ENCODE data around the gene KIRREL3. TPM values are rescaled to one million over a fixed set of nuclear protein-coding genes. Genes with fewer than 3 reads are reported as not detected.

KIRREL3 gene
- total and polyA plus RNA-seq, 2 experiments from 2014 or later = 16.1 to 35.6 TPM

DNA sequence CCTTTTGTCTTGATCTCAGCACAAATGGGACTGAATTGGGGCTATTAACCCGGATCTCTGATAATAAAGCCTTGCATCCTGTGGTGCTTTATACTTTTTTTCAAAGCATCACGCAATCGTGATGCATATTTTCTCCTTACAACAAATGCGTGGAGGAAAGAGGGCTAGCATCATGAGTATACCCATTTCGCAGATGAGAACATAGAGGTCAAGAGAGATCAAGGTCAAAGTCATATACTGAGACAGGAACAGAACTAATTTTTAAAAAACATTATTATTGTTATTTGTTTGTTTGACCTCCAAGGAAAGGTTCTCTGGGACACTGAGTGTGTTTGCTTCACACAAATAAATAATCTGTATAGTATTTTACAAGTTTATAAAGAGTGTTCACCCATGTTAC lies 453.9 kb downstream of the KIRREL3 start:
- H3F3A ChIP-seq (ENCODE audit: insufficient read depth) = no peaks in the 10 kb centered on the region
- H2AFZ ChIP-seq = no peak overlapping the region
- no peak overlapping the region for H3K9ac ChIP-seq
- no peak overlapping the region for H3K4me3 ChIP-seq
- H3K27me3 ChIP-seq (replicated peaks; ENCODE audit: insufficient read depth) = no peaks in the 10 kb centered on the region
- DNase-seq = no peak
- TF ChIP-seq EZH2phosphoT487 (IDR thresholded peaks at IDR 0.05; ENCODE audit: insufficient read depth, low read depth) = no peak
- no peak for TF ChIP-seq EZH2 (IDR thresholded peaks at IDR 0.05; ENCODE audit: insufficient read depth, poor library complexity, severe bottlenecking)
- WGBS, 2 experiments (ENCODE audit: low coverage in 1 of 2, low lambda C conversion rate in 2 of 2, missing lambda C conversion rate in 2 of 2) = 84 to 88% methylated on average over 5 of the region's 5 CpGs
- peaks cover 36% of the 10 kb centered on the region for H3K4me1 ChIP-seq (ENCODE audit: insufficient read depth)
- H3K36me3 ChIP-seq (ENCODE audit: low read depth) = no peaks in the 10 kb centered on the region
- no peaks in the 10 kb centered on the region for H3K9me3 ChIP-seq (ENCODE audit: low read depth)
- no peaks in the 10 kb centered on the region for H4K20me1 ChIP-seq (ENCODE audit: insufficient read depth)
- H3K9me2 ChIP-seq (ENCODE audit: insufficient read depth) = no peaks in the 10 kb centered on the region
- in situ Hi-C loops (cut with MboI) = no loop called here
- peak overlapping the region; percentile 44 for H3K4me2 ChIP-seq (ENCODE audit: unreplicated experiment)
- no peak overlapping the region for H3K27ac ChIP-seq
- no peaks in the 10 kb centered on the region for H3K79me2 ChIP-seq (ENCODE audit: insufficient read depth)

DNA sequence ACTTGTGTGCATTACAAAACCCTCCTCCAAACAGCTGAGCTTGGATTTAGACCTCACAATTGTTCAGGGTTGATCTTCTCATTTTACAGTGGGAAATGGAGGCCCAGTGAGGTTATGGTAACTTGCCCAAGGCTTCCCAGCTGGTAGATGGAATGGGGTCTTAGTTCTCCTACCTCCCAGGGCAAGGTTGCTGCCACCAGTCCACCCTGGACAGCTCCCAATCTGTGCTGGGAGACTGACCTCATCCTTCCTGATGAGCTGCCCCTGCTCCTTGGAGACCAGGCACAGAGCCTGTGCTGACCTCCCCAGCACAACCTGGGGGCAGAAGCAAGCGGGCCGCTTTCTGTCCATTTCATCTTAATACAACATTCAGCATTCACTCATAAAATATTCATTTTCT lies 454.4 kb downstream of the KIRREL3 start:
- Histone ChIP-seq H3K79me2 (ENCODE audit: insufficient read depth) (no peaks in the 10 kb centered on the region), H3K4me3 (no peak overlapping the region), H3K36me3 (ENCODE audit: low read depth) (no peaks in the 10 kb centered on the region), H3K4me2 (ENCODE audit: unreplicated experiment) (no peak overlapping the region), H3F3A (ENCODE audit: insufficient read depth) (no peaks in the 10 kb centered on the region), H3K9me3 (ENCODE audit: low read depth) (no peaks in the 10 kb centered on the region), H2AFZ (no peak overlapping the region), H3K9ac (no peak overlapping the region), H3K27ac (no peak overlapping the region), H4K20me1 (ENCODE audit: insufficient read depth) (no peaks in the 10 kb centered on the region), H3K27me3 (replicated peaks; ENCODE audit: insufficient read depth) (no peaks in the 10 kb centered on the region), H3K9me2 (ENCODE audit: insufficient read depth) (no peaks in the 10 kb centered on the region), H3K4me1 (ENCODE audit: insufficient read depth) (peaks cover 36% of the 10 kb centered on the region)
- in situ Hi-C loops (cut with MboI) = no loop called here
- 93 to 98% methylated on average over 2 of the region's 2 CpGs for WGBS, 2 experiments (ENCODE audit: low coverage in 1 of 2, low lambda C conversion rate in 2 of 2, missing lambda C conversion rate in 2 of 2)
- TF ChIP-seq EZH2 (IDR thresholded peaks at IDR 0.05; ENCODE audit: insufficient read depth, poor library complexity, severe bottlenecking) = no peak
- no peak for TF ChIP-seq EZH2phosphoT487 (IDR thresholded peaks at IDR 0.05; ENCODE audit: insufficient read depth, low read depth)
- peak; percentile 34 for DNase-seq

GRCh38 chr11:126545057-126545555 lies 455.5 kb downstream of the KIRREL3 start:
- no peaks in the 10 kb centered on the region for H3K79me2 ChIP-seq (ENCODE audit: insufficient read depth)
- H3K4me1 ChIP-seq (ENCODE audit: insufficient read depth) = peaks cover 36% of the 10 kb centered on the region
- DNase-seq = no peak
- H3K27ac ChIP-seq = no peak overlapping the region
- TF ChIP-seq EZH2 (IDR thresholded peaks at IDR 0.05; ENCODE audit: insufficient read depth, poor library complexity, severe bottlenecking) (no peak), EZH2phosphoT487 (IDR thresholded peaks at IDR 0.05; ENCODE audit: insufficient read depth, low read depth) (no peak)
- H3K9me3 ChIP-seq (ENCODE audit: low read depth) = no peaks in the 10 kb centered on the region
- H3K9me2 ChIP-seq (ENCODE audit: insufficient read depth) = no peaks in the 10 kb centered on the region
- H3K4me3 ChIP-seq = no peak overlapping the region
- H2AFZ ChIP-seq = no peak overlapping the region
- no peaks in the 10 kb centered on the region for H3K27me3 ChIP-seq (replicated peaks; ENCODE audit: insufficient read depth)
- H4K20me1 ChIP-seq (ENCODE audit: insufficient read depth) = no peaks in the 10 kb centered on the region
- H3K36me3 ChIP-seq (ENCODE audit: low read depth) = no peaks in the 10 kb centered on the region
- H3K9ac ChIP-seq = no peak overlapping the region
- no peak overlapping the region for H3K4me2 ChIP-seq (ENCODE audit: unreplicated experiment)
- H3F3A ChIP-seq (ENCODE audit: insufficient read depth) = no peaks in the 10 kb centered on the region
- WGBS, 2 experiments (ENCODE audit: low coverage in 1 of 2, low lambda C conversion rate in 2 of 2, missing lambda C conversion rate in 2 of 2) = 72 to 79% methylated on average over 8 of the region's 8 CpGs
- in situ Hi-C loops (cut with MboI) = no loop called here

- Histone ChIP-seq H3K9me3 (ENCODE audit: low read depth) (no peaks in the 10 kb centered on the region), H2AFZ (no peak overlapping the region), H3K9me2 (ENCODE audit: insufficient read depth) (no peaks in the 10 kb centered on the region), H3K27me3 (replicated peaks; ENCODE audit: insufficient read depth) (no peaks in the 10 kb centered on the region), H3K4me1 (ENCODE audit: insufficient read depth) (peaks cover 36% of the 10 kb centered on the region), H3K4me3 (no peak overlapping the region), H3K27ac (no peak overlapping the region), H3K79me2 (ENCODE audit: insufficient read depth) (no peaks in the 10 kb centered on the region), H3K36me3 (ENCODE audit: low read depth) (no peaks in the 10 kb centered on the region), H3F3A (ENCODE audit: insufficient read depth) (no peaks in the 10 kb centered on the region), H3K9ac (no peak overlapping the region), H3K4me2 (ENCODE audit: unreplicated experiment) (no peak overlapping the region), H4K20me1 (ENCODE audit: insufficient read depth) (no peaks in the 10 kb centered on the region)
- WGBS, 2 experiments (ENCODE audit: low coverage in 1 of 2, low lambda C conversion rate in 2 of 2, missing lambda C conversion rate in 2 of 2) = 37 to 40% methylated on average over 15 of the region's 15 CpGs
- peak; percentile 59 for DNase-seq
- TF ChIP-seq EZH2phosphoT487 (IDR thresholded peaks at IDR 0.05; ENCODE audit: insufficient read depth, low read depth) (no peak), EZH2 (IDR thresholded peaks at IDR 0.05; ENCODE audit: insufficient read depth, poor library complexity, severe bottlenecking) (no peak)
- in situ Hi-C loops (cut with MboI) = no loop called here
Measured at GRCh38 chr11:126544108-126545056, 456.2 kb downstream of the KIRREL3 start.
